MM.1S (cell line): ENCODE results near the gene CACNG7.

Experiments
- EZH2 ChIP-seq: fragments of 300-600 bp; sonication (generic); optimal IDR thresholded peaks from 2 replicates; pipeline ENCODE3; 2017; ENCODE audit warnings: low read depth, mild to moderate bottlenecking, antibody characterized with exemption, low read length, mixed read lengths
- TF ChIP-seq, protein P1 (sequence below): fragments of 300-600 bp; sonication (generic); IDR thresholded peaks from 2 replicates; pipeline ENCODE4 v1.5.1; 2016; ENCODE audit warnings: antibody characterized with exemption, low read length, mixed read lengths

- TF ChIP-seq, protein P1, sequence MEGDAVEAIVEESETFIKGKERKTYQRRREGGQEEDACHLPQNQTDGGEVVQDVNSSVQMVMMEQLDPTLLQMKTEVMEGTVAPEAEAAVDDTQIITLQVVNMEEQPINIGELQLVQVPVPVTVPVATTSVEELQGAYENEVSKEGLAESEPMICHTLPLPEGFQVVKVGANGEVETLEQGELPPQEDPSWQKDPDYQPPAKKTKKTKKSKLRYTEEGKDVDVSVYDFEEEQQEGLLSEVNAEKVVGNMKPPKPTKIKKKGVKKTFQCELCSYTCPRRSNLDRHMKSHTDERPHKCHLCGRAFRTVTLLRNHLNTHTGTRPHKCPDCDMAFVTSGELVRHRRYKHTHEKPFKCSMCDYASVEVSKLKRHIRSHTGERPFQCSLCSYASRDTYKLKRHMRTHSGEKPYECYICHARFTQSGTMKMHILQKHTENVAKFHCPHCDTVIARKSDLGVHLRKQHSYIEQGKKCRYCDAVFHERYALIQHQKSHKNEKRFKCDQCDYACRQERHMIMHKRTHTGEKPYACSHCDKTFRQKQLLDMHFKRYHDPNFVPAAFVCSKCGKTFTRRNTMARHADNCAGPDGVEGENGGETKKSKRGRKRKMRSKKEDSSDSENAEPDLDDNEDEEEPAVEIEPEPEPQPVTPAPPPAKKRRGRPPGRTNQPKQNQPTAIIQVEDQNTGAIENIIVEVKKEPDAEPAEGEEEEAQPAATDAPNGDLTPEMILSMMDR, result no peak
- TF ChIP-seq EZH2, result no peak
Observed at GRCh38 chr19:53868091-53868891, 40.8 kb upstream of the CACNG7 start.
